ENCODE results near the gene PAX7.

DNA sequence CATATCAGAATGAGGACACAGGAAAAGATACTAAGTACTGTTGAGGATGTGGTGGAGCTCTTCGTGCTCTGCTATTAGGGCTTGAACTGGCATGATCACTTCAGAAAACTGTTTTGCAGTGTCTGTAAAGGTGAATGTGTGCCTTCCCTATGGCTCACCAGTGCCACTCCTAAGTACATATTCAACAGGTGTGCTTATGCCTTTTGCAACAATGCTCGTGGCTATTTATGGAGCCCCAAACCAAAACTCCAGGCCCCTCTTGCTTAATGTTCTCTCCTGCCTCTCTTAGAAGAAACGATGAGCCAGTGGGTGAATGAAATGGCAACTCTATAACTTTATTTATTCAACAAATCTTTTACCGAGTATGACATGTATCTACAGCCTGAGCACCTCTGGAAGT is 158.6 kb downstream of the PAX7 start:
- TF ChIP-seq, protein P1, sequence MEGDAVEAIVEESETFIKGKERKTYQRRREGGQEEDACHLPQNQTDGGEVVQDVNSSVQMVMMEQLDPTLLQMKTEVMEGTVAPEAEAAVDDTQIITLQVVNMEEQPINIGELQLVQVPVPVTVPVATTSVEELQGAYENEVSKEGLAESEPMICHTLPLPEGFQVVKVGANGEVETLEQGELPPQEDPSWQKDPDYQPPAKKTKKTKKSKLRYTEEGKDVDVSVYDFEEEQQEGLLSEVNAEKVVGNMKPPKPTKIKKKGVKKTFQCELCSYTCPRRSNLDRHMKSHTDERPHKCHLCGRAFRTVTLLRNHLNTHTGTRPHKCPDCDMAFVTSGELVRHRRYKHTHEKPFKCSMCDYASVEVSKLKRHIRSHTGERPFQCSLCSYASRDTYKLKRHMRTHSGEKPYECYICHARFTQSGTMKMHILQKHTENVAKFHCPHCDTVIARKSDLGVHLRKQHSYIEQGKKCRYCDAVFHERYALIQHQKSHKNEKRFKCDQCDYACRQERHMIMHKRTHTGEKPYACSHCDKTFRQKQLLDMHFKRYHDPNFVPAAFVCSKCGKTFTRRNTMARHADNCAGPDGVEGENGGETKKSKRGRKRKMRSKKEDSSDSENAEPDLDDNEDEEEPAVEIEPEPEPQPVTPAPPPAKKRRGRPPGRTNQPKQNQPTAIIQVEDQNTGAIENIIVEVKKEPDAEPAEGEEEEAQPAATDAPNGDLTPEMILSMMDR (IDR thresholded peaks at IDR 0.05), result no peak
- TF ChIP-seq POLR2A (IDR thresholded peaks at IDR 0.05), result no peak
- no peak for TF ChIP-seq EP300 (IDR thresholded peaks at IDR 0.05)
